ENCODE data around the gene IL1RAPL1.

DNA sequence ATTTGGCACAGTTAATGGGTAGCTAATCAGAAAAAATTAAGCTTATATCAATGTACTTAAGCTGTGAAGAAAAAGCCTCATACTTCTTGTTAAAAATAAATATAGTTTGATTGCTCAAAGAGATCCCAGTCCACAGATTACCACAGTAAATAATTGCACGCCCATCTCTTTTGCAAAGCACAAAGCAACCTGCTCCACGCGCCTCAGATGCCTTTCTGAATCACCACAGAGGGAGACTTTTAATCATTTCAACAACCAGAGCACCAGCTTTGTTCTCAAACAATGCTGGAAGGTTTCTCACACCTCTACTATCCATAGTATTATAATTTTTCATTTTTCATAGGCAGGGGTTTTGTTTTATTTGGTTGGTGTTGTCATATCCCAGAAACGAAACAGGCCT is 1289.5 kb downstream of the IL1RAPL1 start:
- TF ChIP-seq, protein P1, sequence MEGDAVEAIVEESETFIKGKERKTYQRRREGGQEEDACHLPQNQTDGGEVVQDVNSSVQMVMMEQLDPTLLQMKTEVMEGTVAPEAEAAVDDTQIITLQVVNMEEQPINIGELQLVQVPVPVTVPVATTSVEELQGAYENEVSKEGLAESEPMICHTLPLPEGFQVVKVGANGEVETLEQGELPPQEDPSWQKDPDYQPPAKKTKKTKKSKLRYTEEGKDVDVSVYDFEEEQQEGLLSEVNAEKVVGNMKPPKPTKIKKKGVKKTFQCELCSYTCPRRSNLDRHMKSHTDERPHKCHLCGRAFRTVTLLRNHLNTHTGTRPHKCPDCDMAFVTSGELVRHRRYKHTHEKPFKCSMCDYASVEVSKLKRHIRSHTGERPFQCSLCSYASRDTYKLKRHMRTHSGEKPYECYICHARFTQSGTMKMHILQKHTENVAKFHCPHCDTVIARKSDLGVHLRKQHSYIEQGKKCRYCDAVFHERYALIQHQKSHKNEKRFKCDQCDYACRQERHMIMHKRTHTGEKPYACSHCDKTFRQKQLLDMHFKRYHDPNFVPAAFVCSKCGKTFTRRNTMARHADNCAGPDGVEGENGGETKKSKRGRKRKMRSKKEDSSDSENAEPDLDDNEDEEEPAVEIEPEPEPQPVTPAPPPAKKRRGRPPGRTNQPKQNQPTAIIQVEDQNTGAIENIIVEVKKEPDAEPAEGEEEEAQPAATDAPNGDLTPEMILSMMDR (conservative IDR thresholded peaks at IDR 0.05; ENCODE audit: low read length), result no peak
- TF ChIP-seq EZH2phosphoT487 (IDR thresholded peaks at IDR 0.05; ENCODE audit: borderline replicate concordance), result no peak
